Measurements from ENCODE around the gene TGM4. TPM values are rescaled to one million over a fixed set of nuclear protein-coding genes. Genes with fewer than 3 reads are reported as not detected.

TGM4 gene
- total RNA-seq, 2 experiments from 2014 or later, result not detected

GRCh38 chr3:44905446-44906157 is 31.2 kb downstream of the TGM4 start:
- Mint-ChIP-seq H3K4me1 (ENCODE audit: low read depth) (no peaks in the 10 kb centered on the region), H3K36me3 (ENCODE audit: low read depth) (no peaks in the 10 kb centered on the region), H3K27ac (no peak overlapping the region), H3K4me3 (no peak overlapping the region), H3K9me3 (ENCODE audit: insufficient read depth) (no peaks in the 10 kb centered on the region), H3K27me3 (ENCODE audit: low read depth) (peaks cover 21% of the 10 kb centered on the region)
- CTCF ChIA-PET, result interaction anchor here (1.4 kb wide), 1 partner anchor 7 kb away, joined by 4 read pairs; no protein-coding TSS in a partner anchor
- DNase-seq (no peak), ATAC-seq (no peak)
- POLR2A ChIA-PET, result no interaction called here

GRCh38 chr3:44906997-44907396 is 32.6 kb downstream of the TGM4 start:
- H3K9me3 Mint-ChIP-seq (ENCODE audit: insufficient read depth), result no peaks in the 10 kb centered on the region
- DNase-seq (no peak), ATAC-seq (no peak)
- ChIA-PET CTCF (no interaction called here), POLR2A (no interaction called here)
- H3K27me3 Mint-ChIP-seq (ENCODE audit: low read depth), result peaks cover 21% of the 10 kb centered on the region
- H3K36me3 Mint-ChIP-seq (ENCODE audit: low read depth), result no peaks in the 10 kb centered on the region
- H3K27ac Mint-ChIP-seq, result no peak overlapping the region
- no peaks in the 10 kb centered on the region for H3K4me1 Mint-ChIP-seq (ENCODE audit: low read depth)
- no peak overlapping the region for H3K4me3 Mint-ChIP-seq

GRCh38 chr3:44907612-44908011 is 33.2 kb downstream of the TGM4 start:
- DNase-seq (no peak), ATAC-seq (no peak)
- Mint-ChIP-seq H3K9me3 (ENCODE audit: insufficient read depth) (no peaks in the 10 kb centered on the region), H3K27me3 (ENCODE audit: low read depth) (peaks cover 21% of the 10 kb centered on the region), H3K27ac (no peak overlapping the region), H3K36me3 (ENCODE audit: low read depth) (no peaks in the 10 kb centered on the region), H3K4me3 (no peak overlapping the region), H3K4me1 (ENCODE audit: low read depth) (no peaks in the 10 kb centered on the region)
- ChIA-PET CTCF (no interaction called here), POLR2A (no interaction called here)

GRCh38 chr3:44909063-44909462 is 34.7 kb downstream of the TGM4 start:
- POLR2A ChIA-PET, result no interaction called here
- no peak overlapping the region for H3K27ac Mint-ChIP-seq
- CTCF ChIA-PET, result interaction anchor here (1.5 kb wide), 1 partner anchor 376 kb away, joined by 3 read pairs; no protein-coding TSS in a partner anchor
- H3K9me3 Mint-ChIP-seq (ENCODE audit: insufficient read depth), result no peaks in the 10 kb centered on the region
- DNase-seq (no peak), ATAC-seq (no peak)
- no peaks in the 10 kb centered on the region for H3K36me3 Mint-ChIP-seq (ENCODE audit: low read depth)
- no peak overlapping the region for H3K4me3 Mint-ChIP-seq
- peaks cover 21% of the 10 kb centered on the region for H3K27me3 Mint-ChIP-seq (ENCODE audit: low read depth)
- no peaks in the 10 kb centered on the region for H3K4me1 Mint-ChIP-seq (ENCODE audit: low read depth)

GRCh38 chr3:44910693-44911092 is 36.3 kb downstream of the TGM4 start:
- Mint-ChIP-seq H3K4me1 (ENCODE audit: low read depth) (no peaks in the 10 kb centered on the region), H3K27me3 (ENCODE audit: low read depth) (peaks cover 21% of the 10 kb centered on the region), H3K36me3 (ENCODE audit: low read depth) (no peaks in the 10 kb centered on the region), H3K4me3 (no peak overlapping the region), H3K27ac (no peak overlapping the region), H3K9me3 (ENCODE audit: insufficient read depth) (no peaks in the 10 kb centered on the region)
- DNase-seq (no peak), ATAC-seq (no peak)
- POLR2A ChIA-PET, result no interaction called here
- CTCF ChIA-PET, result no interaction called here

- ChIA-PET CTCF (interaction anchor here (0.7 to 3.3 kb wide), 21 partner anchors 10 to 654 kb away, joined by 3 to 18 read pairs (median 4); partner anchors contain the start of gene TCAIM), POLR2A (no interaction called here)
- H3K4me3 Mint-ChIP-seq, result no peak overlapping the region
- peaks cover 10% of the 10 kb centered on the region for H3K27me3 Mint-ChIP-seq (ENCODE audit: low read depth)
- no peaks in the 10 kb centered on the region for H3K9me3 Mint-ChIP-seq (ENCODE audit: insufficient read depth)
- H3K36me3 Mint-ChIP-seq (ENCODE audit: low read depth), result peaks cover 2% of the 10 kb centered on the region
- peak; percentile 72 for DNase-seq
- H3K4me1 Mint-ChIP-seq (ENCODE audit: low read depth), result no peaks in the 10 kb centered on the region
- no peak overlapping the region for H3K27ac Mint-ChIP-seq
- ATAC-seq, result peak; percentile 88
Measured at GRCh38 chr3:44913868-44914468, 39.6 kb downstream of the TGM4 start.

GRCh38 chr3:44914936-44915335 is 40.5 kb downstream of the TGM4 start:
- Mint-ChIP-seq H3K4me3 (no peak overlapping the region), H3K9me3 (ENCODE audit: insufficient read depth) (no peaks in the 10 kb centered on the region), H3K27ac (no peak overlapping the region), H3K27me3 (ENCODE audit: low read depth) (peaks cover 5% of the 10 kb centered on the region), H3K4me1 (ENCODE audit: low read depth) (no peaks in the 10 kb centered on the region), H3K36me3 (ENCODE audit: low read depth) (peaks cover 6% of the 10 kb centered on the region)
- POLR2A ChIA-PET, result no interaction called here
- DNase-seq, result no peak
- CTCF ChIA-PET, result interaction anchor here (1.1 to 3.3 kb wide), 15 partner anchors 9 to 577 kb away, joined by 3 to 18 read pairs (median 4); partner anchors contain the start of gene TCAIM
- ATAC-seq, result no peak

GRCh38 chr3:44915702-44916438 is 41.5 kb downstream of the TGM4 start:
- H3K27me3 Mint-ChIP-seq (ENCODE audit: low read depth), result peaks cover 3% of the 10 kb centered on the region
- no peaks in the 10 kb centered on the region for H3K9me3 Mint-ChIP-seq (ENCODE audit: insufficient read depth)
- H3K4me1 Mint-ChIP-seq (ENCODE audit: low read depth), result no peaks in the 10 kb centered on the region
- ChIA-PET POLR2A (interaction anchor here (0.6 kb wide), 1 partner anchor 269 kb away, joined by 3 read pairs; no protein-coding TSS in a partner anchor), CTCF (interaction anchor here (1.5 to 2.8 kb wide), 3 partner anchors 8 to 397 kb away, joined by 4 to 18 read pairs (median 5); no protein-coding TSS in a partner anchor)
- no peak overlapping the region for H3K4me3 Mint-ChIP-seq
- DNase-seq, result no peak
- peaks cover 6% of the 10 kb centered on the region for H3K36me3 Mint-ChIP-seq (ENCODE audit: low read depth)
- ATAC-seq, result no peak
- H3K27ac Mint-ChIP-seq, result no peak overlapping the region

- H3K4me3 Mint-ChIP-seq, result no peak overlapping the region
- H3K27me3 Mint-ChIP-seq (ENCODE audit: low read depth), result no peaks in the 10 kb centered on the region
- ATAC-seq, result no peak
- H3K9me3 Mint-ChIP-seq (ENCODE audit: insufficient read depth), result no peaks in the 10 kb centered on the region
- H3K36me3 Mint-ChIP-seq (ENCODE audit: low read depth), result peaks cover 9% of the 10 kb centered on the region
- CTCF ChIA-PET, result interaction anchor here (0.6 kb wide), 1 partner anchor 40 kb away, joined by 3 read pairs; no protein-coding TSS in a partner anchor
- DNase-seq, result no peak
- H3K4me1 Mint-ChIP-seq (ENCODE audit: low read depth), result no peaks in the 10 kb centered on the region
- no peak overlapping the region for H3K27ac Mint-ChIP-seq
- POLR2A ChIA-PET, result no interaction called here
Measured at GRCh38 chr3:44918087-44918486, 43.7 kb downstream of the TGM4 start.

GRCh38 chr3:44918581-44918980 is 44.2 kb downstream of the TGM4 start:
- DNase-seq (no peak), ATAC-seq (no peak)
- Mint-ChIP-seq H3K27me3 (ENCODE audit: low read depth) (no peaks in the 10 kb centered on the region), H3K36me3 (ENCODE audit: low read depth) (peaks cover 9% of the 10 kb centered on the region), H3K4me3 (no peak overlapping the region), H3K27ac (no peak overlapping the region), H3K4me1 (ENCODE audit: low read depth) (no peaks in the 10 kb centered on the region), H3K9me3 (ENCODE audit: insufficient read depth) (no peaks in the 10 kb centered on the region)
- ChIA-PET CTCF (interaction anchor here (0.6 kb wide), 1 partner anchor 41 kb away, joined by 3 read pairs; no protein-coding TSS in a partner anchor), POLR2A (no interaction called here)

GRCh38 chr3:44920081-44920480 is 45.7 kb downstream of the TGM4 start:
- Mint-ChIP-seq H3K4me1 (ENCODE audit: low read depth) (no peaks in the 10 kb centered on the region), H3K27ac (no peak overlapping the region), H3K9me3 (ENCODE audit: insufficient read depth) (no peaks in the 10 kb centered on the region)

More at GRCh38 chr3:44920081-44920480, 45.7 kb downstream of the TGM4 start:
- ChIA-PET CTCF (no interaction called here), POLR2A (no interaction called here)
- Mint-ChIP-seq H3K4me3 (no peak overlapping the region), H3K36me3 (ENCODE audit: low read depth) (peaks cover 12% of the 10 kb centered on the region), H3K27me3 (ENCODE audit: low read depth) (no peaks in the 10 kb centered on the region)
- no peak for ATAC-seq
- no peak for DNase-seq

All from activated CD8-positive, alpha-beta T cell treated with anti-CD3 and anti-CD28 coated beads, Interleukin-2, amount 10 ng/mL, durations not matched to agents 7 days and 5 days (primary cell).